Large intestine (tissue), 3 donors: ENCODE data around the gene RASD1. TPM values are rescaled to one million over a fixed set of nuclear protein-coding genes. Genes with fewer than 3 reads are reported as not detected.
"Not testable (repeated sequence)": the region's sequence is repeated elsewhere in the genome, so short reads cannot be mapped to it uniquely, and the experiment has no call there.

Source experiments
- DNase-seq, 2 donors: peaks; one replicate each; pipeline versions ENCODE4 v3.0.0 to v3.0.0-alpha.2; 2013
- H3K27ac ChIP-seq: one replicate; pipeline ENCODE4 v1.5.1; 2013; ENCODE audit warnings: low read length
- H3K27me3 ChIP-seq: 2 replicates; pipeline ENCODE4 v1.6.1; 2013; ENCODE audit warnings: low read length; ENCODE audit not compliant: control insufficient read depth, insufficient read depth
- H3K36me3 ChIP-seq: 2 replicates; pipeline ENCODE4 v1.6.1; 2013; ENCODE audit warnings: low read length; ENCODE audit not compliant: control insufficient read depth, insufficient read depth
- H3K4me1 ChIP-seq: one replicate; pipeline ENCODE4 v1.6.1; 2013; ENCODE audit warnings: low read length; ENCODE audit not compliant: control insufficient read depth, insufficient read depth
- H3K4me3 ChIP-seq: one replicate; pipeline ENCODE4 v1.5.1; 2013; ENCODE audit warnings: low read length
- H3K9me3 ChIP-seq: one replicate; pipeline ENCODE4 v1.6.1; 2013; ENCODE audit warnings: mild to moderate bottlenecking, low read depth, low read length, moderate library complexity; ENCODE audit not compliant: control insufficient read depth
- WGBS: methylation state at CpG from one replicate; pipeline ENCODE4 v1.1.5; 2013; ENCODE audit warnings: low lambda C conversion rate; ENCODE audit not compliant: insufficient coverage; 5-methylcytosine and 5-hydroxymethylcytosine counted together
- polyA plus RNA-seq: library from polyadenylated mRNA; unstranded; fragments of 120-200 nt; gene quantifications from one replicate; pipeline ENCODE4 v1.2.1, GENCODE V29; 2013

RASD1 gene
- polyA plus RNA-seq, 1 donor: 20.0 TPM

GRCh38 chr17:17486416-17486815, 9.8 kb downstream of the RASD1 start:
- H3K27me3 ChIP-seq, H3K9me3 ChIP-seq, H3K27ac ChIP-seq, H3K4me3 ChIP-seq, H3K4me1 ChIP-seq, DNase-seq: not testable (repeated sequence)
- no CpG with 5 or more reads among the region's 23 CpGs for WGBS
- peaks cover 36% of the 10 kb centered on the region for H3K36me3 ChIP-seq

GRCh38 chr17:17485420-17485819, 10.8 kb downstream of the RASD1 start:
- no peak for DNase-seq
- WGBS: no CpG with 5 or more reads among the region's 6 CpGs
- no peak overlapping the region for H3K27ac ChIP-seq
- no peak overlapping the region for H3K4me3 ChIP-seq
- no peaks in the 10 kb centered on the region for H3K27me3 ChIP-seq
- peaks cover 4% of the 10 kb centered on the region for H3K9me3 ChIP-seq
- H3K4me1 ChIP-seq: peaks cover under 1% of the 10 kb centered on the region
- H3K36me3 ChIP-seq: peaks cover 32% of the 10 kb centered on the region

GRCh38 chr17:17484451-17484899, 11.7 kb downstream of the RASD1 start:
- H3K27ac ChIP-seq: no peak overlapping the region
- no peaks in the 10 kb centered on the region for H3K27me3 ChIP-seq
- WGBS: 100% methylated on average over 3 of the region's 12 CpGs
- no peak overlapping the region for H3K4me3 ChIP-seq
- peaks cover 33% of the 10 kb centered on the region for H3K36me3 ChIP-seq
- H3K4me1 ChIP-seq: peaks cover 6% of the 10 kb centered on the region
- no peak for DNase-seq
- H3K9me3 ChIP-seq: peaks cover 4% of the 10 kb centered on the region

- DNase-seq: no peak
- Histone ChIP-seq H3K36me3 (peaks cover 28% of the 10 kb centered on the region), H3K4me3 (no peak overlapping the region), H3K27ac (no peak overlapping the region), H3K27me3 (no peaks in the 10 kb centered on the region), H3K9me3 (peaks cover 4% of the 10 kb centered on the region), H3K4me1 (peaks cover 21% of the 10 kb centered on the region)
- 100% methylated on average over 1 of the region's 5 CpGs for WGBS
These were observed 14.3 kb downstream of the RASD1 start for GRCh38 chr17:17481860-17482259.

GRCh38 chr17:17480593-17481148, 15.5 kb downstream of the RASD1 start:
- Histone ChIP-seq H3K4me1 (peaks cover 21% of the 10 kb centered on the region), H3K36me3 (peaks cover 24% of the 10 kb centered on the region), H3K27me3 (no peaks in the 10 kb centered on the region), H3K9me3 (no peaks in the 10 kb centered on the region), H3K4me3 (no peak overlapping the region), H3K27ac (no peak overlapping the region)
- DNase-seq: no peak
- 75% methylated on average over 2 of the region's 6 CpGs for WGBS

GRCh38 chr17:17479209-17479608, 17.0 kb downstream of the RASD1 start:
- no peaks in the 10 kb centered on the region for H3K27me3 ChIP-seq
- H3K4me1 ChIP-seq: peaks cover 21% of the 10 kb centered on the region
- no peak overlapping the region for H3K4me3 ChIP-seq
- H3K36me3 ChIP-seq: peaks cover 16% of the 10 kb centered on the region
- no peaks in the 10 kb centered on the region for H3K9me3 ChIP-seq
- no CpG with 5 or more reads among the region's 3 CpGs for WGBS
- no peak overlapping the region for H3K27ac ChIP-seq
- no peak for DNase-seq

GRCh38 chr17:17476865-17477467, 19.2 kb downstream of the RASD1 start, which contains the start of gene MED9:
MED9 (plus strand) TSS chr17:17477000; CDS start chr17:17477042, 42 bp downstream.
- Histone ChIP-seq H3K27ac (peak within 1 kb of the TSS; percentile 91), H3K36me3 (peaks cover 12% of the 10 kb centered on the region), H3K4me1 (peaks cover 21% of the 10 kb centered on the region), H3K27me3 (no peaks in the 10 kb centered on the region), H3K9me3 (no peaks in the 10 kb centered on the region), H3K4me3 (peak within 1 kb of the TSS; percentile 66)
- peak; percentile 92 to 93 for DNase-seq
- WGBS: no CpG with 5 or more reads among the region's 47 CpGs

GRCh38 chr17:17474341-17474740, 21.9 kb downstream of the RASD1 start:
- Histone ChIP-seq H3K27ac (no peak overlapping the region), H3K27me3 (peaks cover 2% of the 10 kb centered on the region), H3K36me3 (no peaks in the 10 kb centered on the region), H3K9me3 (no peaks in the 10 kb centered on the region), H3K4me3 (no peak overlapping the region), H3K4me1 (peaks cover 14% of the 10 kb centered on the region)
- DNase-seq: no peak
- WGBS: no CpG with 5 or more reads among the region's 7 CpGs

GRCh38 chr17:17472333-17472920, 23.8 kb downstream of the RASD1 start:
- peaks cover 9% of the 10 kb centered on the region for H3K4me1 ChIP-seq
- no peak overlapping the region for H3K4me3 ChIP-seq
- H3K9me3 ChIP-seq: no peaks in the 10 kb centered on the region
- H3K36me3 ChIP-seq: no peaks in the 10 kb centered on the region
- 75% methylated on average over 2 of the region's 8 CpGs for WGBS
- DNase-seq: no peak
- no peak overlapping the region for H3K27ac ChIP-seq
- H3K27me3 ChIP-seq: peaks cover 2% of the 10 kb centered on the region

GRCh38 chr17:17469996-17470395, 26.2 kb downstream of the RASD1 start:
- Histone ChIP-seq H3K27me3 (peaks cover 2% of the 10 kb centered on the region), H3K27ac (no peak overlapping the region), H3K9me3 (no peaks in the 10 kb centered on the region), H3K4me3 (no peak overlapping the region), H3K4me1 (peaks cover 15% of the 10 kb centered on the region), H3K36me3 (no peaks in the 10 kb centered on the region)
- DNase-seq: no peak
- WGBS: no CpG with 5 or more reads among the region's 3 CpGs
